Caco-2 (cell line): Measurements from ENCODE around the gene BRINP1. TPM values are rescaled to one million over a fixed set of nuclear protein-coding genes. Genes with fewer than 3 reads are reported as not detected.

Source experiments
- BruUV-seq: library from RNA; stranded (reverse); fragments of 400-500 nt; replicated peaks from 2 replicates; lab custom pipeline; 2021; lab: Mats Ljungman, UMichigan
- CTCF ChIA-PET: fragments of 300-600 bp; sonication (Branson Sonifier 250); formaldehyde crosslinking; loops from one replicate; lab custom pipeline; 2022; ENCODE audit warnings: antibody characterized with exemption; lab: Charles Lee
- POLR2A ChIA-PET: fragments of 300-600 bp; sonication (Branson Sonifier 250); formaldehyde crosslinking; loops from one replicate; lab custom pipeline; 2022; ENCODE audit warnings: antibody characterized with exemption; lab: Charles Lee
- DNase-seq, 2 experiments: peaks; one replicate each; pipeline versions ENCODE4 v3.0.0 to v3.0.0-alpha.2; 2020 to 2022
- H3K27me3 ChIP-seq: replicated peaks from 2 replicates; pipeline ENCODE4 v1.6.0; 2011; ENCODE audit warnings: low read length; ENCODE audit not compliant: control insufficient read depth, insufficient read depth
- H3K36me3 ChIP-seq: 2 replicates; pipeline ENCODE4 v1.5.1; 2011; ENCODE audit warnings: low read length; ENCODE audit not compliant: control insufficient read depth, insufficient read depth
- H3K4me1 ChIP-seq: fragments of 250-450 bp; sonication (Bioruptor Pico); 2 replicates; pipeline ENCODE4 v1.5.1; 2020; ENCODE audit warnings: mild to moderate bottlenecking
- H3K4me3 ChIP-seq: 2 replicates; pipeline ENCODE4 v1.5.1; 2011; ENCODE audit warnings: low read depth, mild to moderate bottlenecking, control low read depth, low read length
- H3K9me3 ChIP-seq: fragments of 250-450 bp; sonication (Bioruptor Pico); 2 replicates; pipeline ENCODE4 v1.5.1; 2020; ENCODE audit warnings: mild to moderate bottlenecking, moderate library complexity
- H3K27ac Mint-ChIP-seq: one replicate; pipeline ENCODE4 v1.8.0; 2022; ENCODE audit warnings: mixed read lengths; ENCODE audit not compliant: unreplicated experiment
- H3K27me3 Mint-ChIP-seq: one replicate; pipeline ENCODE4 v1.8.0; 2022; ENCODE audit warnings: mixed read lengths; ENCODE audit not compliant: insufficient read depth, unreplicated experiment
- H3K36me3 Mint-ChIP-seq: one replicate; pipeline ENCODE4 v1.8.0; 2022; ENCODE audit warnings: mild to moderate bottlenecking, mixed read lengths; ENCODE audit not compliant: insufficient read depth, unreplicated experiment
- H3K4me1 Mint-ChIP-seq: one replicate; pipeline ENCODE4 v1.8.0; 2022; ENCODE audit warnings: low read depth, mixed read lengths; ENCODE audit not compliant: unreplicated experiment
- H3K4me3 Mint-ChIP-seq: one replicate; pipeline ENCODE4 v1.8.0; 2022; ENCODE audit warnings: mild to moderate bottlenecking, moderate library complexity, mixed read lengths; ENCODE audit not compliant: unreplicated experiment
- H3K9me3 Mint-ChIP-seq: one replicate; pipeline ENCODE4 v1.8.0; 2022; ENCODE audit warnings: mixed read lengths; ENCODE audit not compliant: unreplicated experiment
- intact Hi-C: fragments of 100-400 bp; cut with micrococcal nuclease; formaldehyde crosslinking; loops from one replicate; pipeline ENCODE4 v1.10.0; 2022; ENCODE audit not compliant: unreplicated experiment
- total RNA-seq: library from RNA; stranded (reverse); gene quantifications from 2 replicates; pipeline ENCODE4 v1.2.3, GENCODE V29; 2022
- TF ChIP-seq, protein P1 (sequence below), 2 experiments: fragments of 200-600 bp in 1 of 2; IDR thresholded peaks; 1 replicate in 1 of 2; 2 replicates in 1 of 2; pipeline versions ENCODE4 v1.5.1 to v1.8.0; 2011 to 2022; ENCODE audit warnings: antibody characterized with exemption in 1 of 2, control low read depth in 1 of 2, inconsistent platforms in 1 of 2, low read depth in 1 of 2, low read length in 1 of 2, mild to moderate bottlenecking in 1 of 2, moderate library complexity in 1 of 2; ENCODE audit not compliant: insufficient read depth in 1 of 2, severe bottlenecking in 1 of 2, unreplicated experiment in 1 of 2

Gene BRINP1
- total RNA-seq, 1 experiment from 2014 or later, result not detected

- no TSS peak for BruUV-seq
- Histone ChIP-seq H3K9me3 (no peaks in the 10 kb centered on the region), H3K4me1 (no peaks in the 10 kb centered on the region), H3K4me3 (no peak overlapping the region), H3K36me3 (no peaks in the 10 kb centered on the region), H3K27me3 (no peaks in the 10 kb centered on the region)
- intact Hi-C loops, result loop anchor here (2.0 kb wide), 1 partner anchor 22 kb away; no protein-coding TSS in a partner anchor
- Mint-ChIP-seq H3K36me3 (no peaks in the 10 kb centered on the region), H3K9me3 (no peaks in the 10 kb centered on the region), H3K4me1 (no peaks in the 10 kb centered on the region), H3K27me3 (peaks cover 8% of the 10 kb centered on the region), H3K4me3 (no peak overlapping the region), H3K27ac (no peak overlapping the region)
- ChIA-PET POLR2A (no interaction called here), CTCF (no interaction called here)
- TF ChIP-seq, protein P1, sequence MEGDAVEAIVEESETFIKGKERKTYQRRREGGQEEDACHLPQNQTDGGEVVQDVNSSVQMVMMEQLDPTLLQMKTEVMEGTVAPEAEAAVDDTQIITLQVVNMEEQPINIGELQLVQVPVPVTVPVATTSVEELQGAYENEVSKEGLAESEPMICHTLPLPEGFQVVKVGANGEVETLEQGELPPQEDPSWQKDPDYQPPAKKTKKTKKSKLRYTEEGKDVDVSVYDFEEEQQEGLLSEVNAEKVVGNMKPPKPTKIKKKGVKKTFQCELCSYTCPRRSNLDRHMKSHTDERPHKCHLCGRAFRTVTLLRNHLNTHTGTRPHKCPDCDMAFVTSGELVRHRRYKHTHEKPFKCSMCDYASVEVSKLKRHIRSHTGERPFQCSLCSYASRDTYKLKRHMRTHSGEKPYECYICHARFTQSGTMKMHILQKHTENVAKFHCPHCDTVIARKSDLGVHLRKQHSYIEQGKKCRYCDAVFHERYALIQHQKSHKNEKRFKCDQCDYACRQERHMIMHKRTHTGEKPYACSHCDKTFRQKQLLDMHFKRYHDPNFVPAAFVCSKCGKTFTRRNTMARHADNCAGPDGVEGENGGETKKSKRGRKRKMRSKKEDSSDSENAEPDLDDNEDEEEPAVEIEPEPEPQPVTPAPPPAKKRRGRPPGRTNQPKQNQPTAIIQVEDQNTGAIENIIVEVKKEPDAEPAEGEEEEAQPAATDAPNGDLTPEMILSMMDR (IDR thresholded peaks at IDR 0.05; ENCODE audit: insufficient read depth in 1 of 2, low read depth in 1 of 2, low read length in 1 of 2, severe bottlenecking in 1 of 2, unreplicated experiment in 1 of 2), result no peak
- peak; percentile 9 to 75 for DNase-seq
These were observed 43.2 kb upstream of the BRINP1 start for GRCh38 chr9:119412399-119412798.

DNA sequence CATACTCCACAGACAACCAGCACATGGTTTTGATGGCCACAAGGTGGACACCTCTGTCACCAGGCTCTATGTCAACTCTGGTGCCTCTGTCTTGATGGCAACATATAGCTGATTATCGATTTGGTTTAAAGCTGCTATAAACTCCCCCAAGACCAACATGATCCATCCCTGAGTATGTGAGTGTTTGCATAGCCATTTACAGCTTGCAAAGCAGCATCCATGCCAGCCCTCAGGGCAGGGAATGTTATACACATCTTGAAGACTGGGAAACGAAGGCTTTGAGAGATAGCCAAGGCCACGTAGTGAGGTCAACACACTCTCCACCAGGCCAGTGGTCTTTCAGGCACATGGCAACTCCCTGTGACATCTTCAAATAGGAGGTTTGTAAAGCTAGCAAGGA lies 40.3 kb upstream of the BRINP1 start:
- TF ChIP-seq, protein P1 (IDR thresholded peaks at IDR 0.05; ENCODE audit: insufficient read depth in 1 of 2, low read depth in 1 of 2, low read length in 1 of 2, severe bottlenecking in 1 of 2, unreplicated experiment in 1 of 2), result no peak
- H3K4me3 Mint-ChIP-seq, result no peak overlapping the region
- POLR2A ChIA-PET, result no interaction called here
- intact Hi-C loops, result no loop called here
- Histone ChIP-seq H3K4me3 (no peak overlapping the region), H3K36me3 (no peaks in the 10 kb centered on the region), H3K4me1 (no peaks in the 10 kb centered on the region), H3K27me3 (no peaks in the 10 kb centered on the region), H3K9me3 (no peaks in the 10 kb centered on the region)
- no peak for DNase-seq
- no peaks in the 10 kb centered on the region for H3K4me1 Mint-ChIP-seq
- no peaks in the 10 kb centered on the region for H3K36me3 Mint-ChIP-seq
- H3K27ac Mint-ChIP-seq, result no peak overlapping the region
- CTCF ChIA-PET, result no interaction called here
- no TSS peak for BruUV-seq
- peaks cover 9% of the 10 kb centered on the region for H3K27me3 Mint-ChIP-seq
- H3K9me3 Mint-ChIP-seq, result no peaks in the 10 kb centered on the region

DNA sequence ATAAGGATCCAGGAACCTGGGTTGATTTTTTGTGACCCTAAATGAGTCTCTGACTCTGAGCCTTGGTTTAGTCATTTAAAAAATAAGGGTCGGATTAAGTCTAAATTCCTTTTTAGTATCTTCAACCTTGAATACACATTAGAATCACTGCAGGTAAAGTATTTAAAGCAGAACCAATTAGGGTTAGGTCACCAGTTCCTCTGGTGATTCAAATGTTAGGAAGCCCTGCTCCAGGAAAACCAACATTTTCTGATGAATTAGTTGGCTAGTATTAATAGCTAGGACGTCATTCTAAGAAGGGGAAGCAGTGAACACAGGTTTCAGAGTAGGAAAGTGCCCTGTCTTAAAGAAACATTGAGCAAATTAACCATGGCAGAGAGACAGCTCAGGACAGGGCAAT lies 31.4 kb upstream of the BRINP1 start:
- CTCF ChIA-PET, result no interaction called here
- Histone ChIP-seq H3K36me3 (no peaks in the 10 kb centered on the region), H3K4me1 (no peaks in the 10 kb centered on the region), H3K4me3 (no peak overlapping the region), H3K27me3 (no peaks in the 10 kb centered on the region), H3K9me3 (no peaks in the 10 kb centered on the region)
- no TSS peak for BruUV-seq
- no peaks in the 10 kb centered on the region for H3K4me1 Mint-ChIP-seq
- POLR2A ChIA-PET, result no interaction called here
- no peak overlapping the region for H3K27ac Mint-ChIP-seq
- intact Hi-C loops, result no loop called here
- H3K36me3 Mint-ChIP-seq, result no peaks in the 10 kb centered on the region
- peaks cover 13% of the 10 kb centered on the region for H3K27me3 Mint-ChIP-seq
- DNase-seq, result no peak
- H3K4me3 Mint-ChIP-seq, result no peak overlapping the region
- no peaks in the 10 kb centered on the region for H3K9me3 Mint-ChIP-seq
- TF ChIP-seq, protein P1 (IDR thresholded peaks at IDR 0.05; ENCODE audit: insufficient read depth in 1 of 2, low read depth in 1 of 2, low read length in 1 of 2, severe bottlenecking in 1 of 2, unreplicated experiment in 1 of 2), result no peak
